Fibroblast of lung (primary cell): ENCODE data around the gene LILRA6.

Source experiments
- EZH2 ChIP-seq: IDR thresholded peaks from 2 replicates; pipeline ENCODE4 v1.5.1; 2012; ENCODE audit warnings: low read length, control low read depth, mild to moderate bottlenecking; ENCODE audit errors: missing control alignments
- TF ChIP-seq, protein P1 (sequence below), 2 donors: IDR thresholded peaks in 1 of 2; conservative IDR thresholded peaks in 1 of 2; 1 replicate in 1 of 2; 2 replicates in 1 of 2; pipeline ENCODE4 v1.5.1; 2011 to 2012; ENCODE audit warnings: low read length in 2 of 2, control low read depth in 1 of 2, inconsistent platforms in 1 of 2, low read depth in 1 of 2, mild to moderate bottlenecking in 1 of 2

DNA sequence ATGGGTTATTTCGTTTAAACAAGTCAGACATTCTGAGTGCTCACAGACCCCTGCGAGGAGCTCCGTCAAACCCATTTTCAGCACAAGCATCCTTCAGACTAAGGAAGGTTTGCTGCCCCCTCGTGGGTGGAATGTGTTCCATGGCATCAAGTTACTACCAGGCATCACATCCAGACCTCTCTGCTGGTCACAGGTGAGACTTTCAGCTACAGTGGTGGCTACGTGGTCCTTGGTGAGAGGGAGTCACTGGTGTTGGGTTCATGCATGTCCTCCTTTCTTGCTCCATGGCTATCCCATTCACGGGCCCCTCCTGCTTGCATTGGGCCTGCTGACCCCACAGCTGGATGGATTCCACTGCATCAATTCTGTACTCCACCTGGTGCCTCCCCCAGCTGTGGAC, 23.5 kb upstream of the LILRA6 start:
- TF ChIP-seq, protein P1, sequence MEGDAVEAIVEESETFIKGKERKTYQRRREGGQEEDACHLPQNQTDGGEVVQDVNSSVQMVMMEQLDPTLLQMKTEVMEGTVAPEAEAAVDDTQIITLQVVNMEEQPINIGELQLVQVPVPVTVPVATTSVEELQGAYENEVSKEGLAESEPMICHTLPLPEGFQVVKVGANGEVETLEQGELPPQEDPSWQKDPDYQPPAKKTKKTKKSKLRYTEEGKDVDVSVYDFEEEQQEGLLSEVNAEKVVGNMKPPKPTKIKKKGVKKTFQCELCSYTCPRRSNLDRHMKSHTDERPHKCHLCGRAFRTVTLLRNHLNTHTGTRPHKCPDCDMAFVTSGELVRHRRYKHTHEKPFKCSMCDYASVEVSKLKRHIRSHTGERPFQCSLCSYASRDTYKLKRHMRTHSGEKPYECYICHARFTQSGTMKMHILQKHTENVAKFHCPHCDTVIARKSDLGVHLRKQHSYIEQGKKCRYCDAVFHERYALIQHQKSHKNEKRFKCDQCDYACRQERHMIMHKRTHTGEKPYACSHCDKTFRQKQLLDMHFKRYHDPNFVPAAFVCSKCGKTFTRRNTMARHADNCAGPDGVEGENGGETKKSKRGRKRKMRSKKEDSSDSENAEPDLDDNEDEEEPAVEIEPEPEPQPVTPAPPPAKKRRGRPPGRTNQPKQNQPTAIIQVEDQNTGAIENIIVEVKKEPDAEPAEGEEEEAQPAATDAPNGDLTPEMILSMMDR (conservative IDR thresholded peaks at IDR 0.05 in 1 of 2, IDR thresholded peaks at IDR 0.05 in 1 of 2; ENCODE audit: low read depth in 1 of 2, low read length in 2 of 2), result peak; percentile 52 to 65
- no peak for TF ChIP-seq EZH2
